ENCODE results near the gene IL1R1. TPM values are rescaled to one million over a fixed set of nuclear protein-coding genes. Genes with fewer than 3 reads are reported as not detected.

IL1R1 gene
- polyA plus RNA-seq, 1 experiment: 102 TPM

- H3K27ac ChIP-seq (ENCODE audit: low read depth, low read length): no peak overlapping the region
- no peaks in the 10 kb centered on the region for H3K27me3 ChIP-seq (ENCODE audit: control insufficient read depth, insufficient read depth, low read length)
- TF ChIP-seq, protein P1, sequence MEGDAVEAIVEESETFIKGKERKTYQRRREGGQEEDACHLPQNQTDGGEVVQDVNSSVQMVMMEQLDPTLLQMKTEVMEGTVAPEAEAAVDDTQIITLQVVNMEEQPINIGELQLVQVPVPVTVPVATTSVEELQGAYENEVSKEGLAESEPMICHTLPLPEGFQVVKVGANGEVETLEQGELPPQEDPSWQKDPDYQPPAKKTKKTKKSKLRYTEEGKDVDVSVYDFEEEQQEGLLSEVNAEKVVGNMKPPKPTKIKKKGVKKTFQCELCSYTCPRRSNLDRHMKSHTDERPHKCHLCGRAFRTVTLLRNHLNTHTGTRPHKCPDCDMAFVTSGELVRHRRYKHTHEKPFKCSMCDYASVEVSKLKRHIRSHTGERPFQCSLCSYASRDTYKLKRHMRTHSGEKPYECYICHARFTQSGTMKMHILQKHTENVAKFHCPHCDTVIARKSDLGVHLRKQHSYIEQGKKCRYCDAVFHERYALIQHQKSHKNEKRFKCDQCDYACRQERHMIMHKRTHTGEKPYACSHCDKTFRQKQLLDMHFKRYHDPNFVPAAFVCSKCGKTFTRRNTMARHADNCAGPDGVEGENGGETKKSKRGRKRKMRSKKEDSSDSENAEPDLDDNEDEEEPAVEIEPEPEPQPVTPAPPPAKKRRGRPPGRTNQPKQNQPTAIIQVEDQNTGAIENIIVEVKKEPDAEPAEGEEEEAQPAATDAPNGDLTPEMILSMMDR (IDR thresholded peaks at IDR 0.05; ENCODE audit: low read depth, low read length): no peak
- no peak overlapping the region for H3K4me3 ChIP-seq (ENCODE audit: low read depth, low read length)
- no peak for DNase-seq (ENCODE audit: low read depth, low spot score)
- ChIA-PET POLR2A (no interaction called here), CTCF (interaction anchor here (0.6 to 1.4 kb wide), 2 partner anchors 38 to 889 kb away, joined by 3 read pairs; no protein-coding TSS in a partner anchor)
- H3K9me3 ChIP-seq (ENCODE audit: control insufficient read depth, insufficient read depth, low read length): no peaks in the 10 kb centered on the region
These were observed 82.5 kb downstream of the IL1R1 start for GRCh38 chr2:102224824-102225739.

DNA sequence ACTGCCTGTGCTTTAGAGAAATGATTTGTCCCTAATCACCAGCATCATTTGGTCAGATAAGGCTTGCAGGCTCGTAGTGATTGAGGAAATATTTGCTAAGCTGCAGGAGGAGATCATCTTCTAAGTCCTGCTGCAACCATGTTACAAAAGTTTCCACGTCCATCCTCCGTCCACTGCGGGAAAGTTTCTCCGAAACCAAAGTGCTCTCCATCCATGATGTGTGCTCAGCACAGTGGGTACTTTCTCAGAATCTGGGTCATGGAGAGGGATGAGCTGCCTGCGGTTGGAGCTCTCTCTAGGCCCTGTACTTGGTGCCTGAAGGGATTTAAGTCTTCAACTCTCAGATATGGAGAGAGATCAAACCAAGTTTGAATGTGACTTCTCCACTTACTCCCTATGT, 83.6 kb downstream of the IL1R1 start:
- no peak for DNase-seq (ENCODE audit: low read depth, low spot score)
- no peaks in the 10 kb centered on the region for H3K27me3 ChIP-seq (ENCODE audit: control insufficient read depth, insufficient read depth, low read length)
- H3K4me3 ChIP-seq (ENCODE audit: low read depth, low read length): no peak overlapping the region
- H3K27ac ChIP-seq (ENCODE audit: low read depth, low read length): no peak overlapping the region
- ChIA-PET CTCF (interaction anchor here (0.9 to 1.4 kb wide), 2 partner anchors 39 to 206 kb away, joined by 3 read pairs; no protein-coding TSS in a partner anchor), POLR2A (no interaction called here)
- H3K9me3 ChIP-seq (ENCODE audit: control insufficient read depth, insufficient read depth, low read length): no peaks in the 10 kb centered on the region
- TF ChIP-seq, protein P1 (IDR thresholded peaks at IDR 0.05; ENCODE audit: low read depth, low read length): no peak

DNA sequence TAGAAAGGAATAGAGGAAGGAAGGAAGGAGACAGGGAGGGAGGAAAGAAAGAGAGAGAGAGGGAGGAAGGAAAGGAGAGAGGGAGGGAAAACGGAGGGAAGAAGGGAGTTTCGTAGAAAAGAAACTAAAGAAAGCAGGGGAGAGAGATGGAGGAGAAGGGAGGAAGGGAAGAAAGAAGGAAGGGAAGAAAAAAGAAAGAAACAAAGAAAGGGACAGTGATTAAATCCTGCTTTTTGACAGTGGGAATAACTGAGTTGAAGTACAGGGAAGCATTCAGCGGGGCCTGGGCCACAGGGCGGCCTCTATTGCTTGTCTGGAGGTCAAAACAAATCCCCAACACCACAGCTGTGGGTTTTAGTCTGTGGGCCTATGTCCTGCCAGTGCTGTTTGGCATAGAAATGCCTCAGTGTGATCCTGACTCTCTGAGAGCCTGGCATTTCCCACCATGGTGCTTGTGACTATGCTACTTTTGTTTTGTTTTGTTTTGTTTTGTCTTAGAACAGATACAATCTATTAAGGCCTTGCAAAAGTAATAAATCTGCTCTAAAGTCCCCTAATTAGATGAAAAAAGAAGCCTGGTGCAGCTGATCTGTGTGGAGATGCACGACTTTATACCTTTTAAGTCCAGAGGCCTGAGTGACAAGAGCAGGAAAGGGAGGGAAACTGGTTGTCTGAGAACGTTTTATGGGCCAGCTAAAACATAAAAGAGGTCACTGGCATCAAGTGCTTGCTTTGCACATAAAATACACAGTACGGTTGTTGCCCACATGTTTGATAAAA, 84.3 kb downstream of the IL1R1 start:
- TF ChIP-seq, protein P1 (IDR thresholded peaks at IDR 0.05; ENCODE audit: low read depth, low read length): no peak
- Histone ChIP-seq H3K9me3 (ENCODE audit: control insufficient read depth, insufficient read depth, low read length) (no peaks in the 10 kb centered on the region), H3K27me3 (ENCODE audit: control insufficient read depth, insufficient read depth, low read length) (no peaks in the 10 kb centered on the region), H3K27ac (ENCODE audit: low read depth, low read length) (peak overlapping the region; percentile 96), H3K4me3 (ENCODE audit: low read depth, low read length) (no peak overlapping the region)
- ChIA-PET CTCF (interaction anchor here (0.9 to 1.4 kb wide), 2 partner anchors 39 to 206 kb away, joined by 3 read pairs; no protein-coding TSS in a partner anchor), POLR2A (no interaction called here)
- DNase-seq (ENCODE audit: low read depth, low spot score): no peak

GRCh38 chr2:102229141-102229769, 86.7 kb downstream of the IL1R1 start:
- CTCF ChIA-PET: interaction anchor here (0.6 kb wide), 1 partner anchor 161 kb away, joined by 3 read pairs; no protein-coding TSS in a partner anchor
- Histone ChIP-seq H3K4me3 (ENCODE audit: low read depth, low read length) (no peak overlapping the region), H3K9me3 (ENCODE audit: control insufficient read depth, insufficient read depth, low read length) (peaks cover 3% of the 10 kb centered on the region; the same call in 1 of the 2 replicates), H3K27ac (ENCODE audit: low read depth, low read length) (no peak overlapping the region), H3K27me3 (ENCODE audit: control insufficient read depth, insufficient read depth, low read length) (no peaks in the 10 kb centered on the region)
- no peak for DNase-seq (ENCODE audit: low read depth, low spot score)
- POLR2A ChIA-PET: no interaction called here
- TF ChIP-seq, protein P1 (IDR thresholded peaks at IDR 0.05; ENCODE audit: low read depth, low read length): no peak

Other genes with a start within 250 kb of the IL1R1 start
- gene IL1R2, start 150.8 kb upstream of the IL1R1 start, polyA plus RNA-seq (2011; rRNA removed): 0.35 and 0.41 TPM in 2 replicates
- 0.37 and 0.72 TPM in 2 replicates for gene IL1RL2, start 44.3 kb downstream of the IL1R1 start, polyA plus RNA-seq (2011; rRNA removed)
- 0.30 and 0.31 TPM in 2 replicates for gene IL1RL1, start 168.8 kb downstream of the IL1R1 start, polyA plus RNA-seq (2011; rRNA removed)
- 2.0 and 2.5 TPM in 2 replicates for gene IL18R1, start 213.1 kb downstream of the IL1R1 start, polyA plus RNA-seq (2011; rRNA removed)